PC-9 (cell line): ENCODE results near the gene CRABP2. TPM values are rescaled to one million over a fixed set of nuclear protein-coding genes. Genes with fewer than 3 reads are reported as not detected.

Experiments
- BruUV-seq: library from RNA; stranded (reverse); fragments of 400-500 nt; replicated peaks from 2 replicates; lab custom pipeline; 2021; lab: Mats Ljungman, UMichigan
- CTCF ChIA-PET: fragments of 300-600 bp; sonication (Branson Sonifier 250); formaldehyde crosslinking; loops from one replicate; lab custom pipeline; 2022; ENCODE audit warnings: antibody characterized with exemption; lab: Charles Lee
- POLR2A ChIA-PET: fragments of 300-600 bp; sonication (Branson Sonifier 250); formaldehyde crosslinking; loops from one replicate; lab custom pipeline; 2022; ENCODE audit warnings: antibody characterized with exemption; ENCODE audit not compliant: unreplicated experiment; lab: Charles Lee
- DNase-seq, 2 experiments: peaks; one replicate each; pipeline versions ENCODE4 v3.0.0 to v3.0.0-alpha.2; 2015 to 2022; ENCODE audit warnings: mixed read lengths in 1 of 2
- H2AFZ ChIP-seq: fragments of 200-600 bp; sonication (generic); 2 replicates; pipeline ENCODE4 v1.8.1; 2017; ENCODE audit warnings: antibody characterized with exemption
- H3F3A ChIP-seq: fragments of 200-600 bp; sonication (generic); 2 replicates; pipeline ENCODE4 v1.8.1; 2017; ENCODE audit warnings: antibody characterized with exemption, mild to moderate bottlenecking, low read depth; ENCODE audit not compliant: insufficient read depth
- H3K27ac ChIP-seq: fragments of 200-600 bp; sonication (generic); 2 replicates; pipeline ENCODE4 v1.6.1; 2016; ENCODE audit warnings: mixed run types
- H3K27me3 ChIP-seq: fragments of 200-600 bp; sonication (generic); 2 replicates; pipeline ENCODE4 v1.6.1; 2016; ENCODE audit warnings: low read depth, mixed run types; ENCODE audit not compliant: insufficient read depth
- H3K36me3 ChIP-seq: fragments of 200-600 bp; sonication (generic); 2 replicates; pipeline ENCODE4 v1.6.1; 2016; ENCODE audit warnings: low read depth, mixed run types
- H3K4me1 ChIP-seq: fragments of 200-600 bp; sonication (generic); replicated peaks from 2 replicates; pipeline ENCODE4 v1.6.1; 2016; ENCODE audit warnings: mixed run types; ENCODE audit not compliant: insufficient read depth
- H3K4me2 ChIP-seq: fragments of 200-600 bp; sonication (generic); 2 replicates; pipeline ENCODE4 v1.6.1; 2017; ENCODE audit warnings: mixed run types
- H3K4me3 ChIP-seq: fragments of 200-600 bp; sonication (generic); 2 replicates; pipeline ENCODE4 v1.6.1; 2016; ENCODE audit warnings: mixed run types
- H3K79me2 ChIP-seq: fragments of 200-600 bp; sonication (generic); 2 replicates; pipeline ENCODE4 v1.6.1; 2017; ENCODE audit warnings: low read depth, mixed run types
- H3K9me2 ChIP-seq: fragments of 200-600 bp; sonication (generic); 2 replicates; pipeline ENCODE4 v1.8.1; 2017; ENCODE audit warnings: mild to moderate bottlenecking; ENCODE audit not compliant: insufficient read depth
- H3K9me3 ChIP-seq: fragments of 200-600 bp; sonication (generic); 2 replicates; pipeline ENCODE4 v1.8.1; 2016; ENCODE audit warnings: low read depth; ENCODE audit not compliant: insufficient read depth
- H4K20me1 ChIP-seq: fragments of 200-600 bp; sonication (generic); 2 replicates; pipeline ENCODE4 v1.8.1; 2017; ENCODE audit not compliant: insufficient read depth
- CTCF ChIP-seq: fragments of 200-600 bp; sonication (generic); conservative IDR thresholded peaks from 2 replicates; pipeline ENCODE4 v1.6.1; 2017; ENCODE audit warnings: mixed run types, antibody characterized with exemption, mild to moderate bottlenecking, moderate library complexity
- EZH2 ChIP-seq: fragments of 200-600 bp; sonication (generic); IDR thresholded peaks from 2 replicates; pipeline ENCODE4 v1.8.0; 2017; ENCODE audit warnings: antibody characterized with exemption, low read depth
- intact Hi-C: fragments of 100-400 bp; cut with micrococcal nuclease; formaldehyde crosslinking; loops from one replicate; pipeline ENCODE4 v1.10.0; 2022; ENCODE audit not compliant: unreplicated experiment
- total RNA-seq: library from RNA; stranded (reverse); gene quantifications from 2 replicates; pipeline ENCODE4 v1.2.3, GENCODE V29; 2021

The CRABP2 gene
- total RNA-seq, 1 experiment from 2014 or later, result 142 TPM

GRCh38 chr1:156664046-156664766, 41.2 kb downstream of the CRABP2 start:
- Histone ChIP-seq H2AFZ (no peak overlapping the region), H3K36me3 (peaks cover 3% of the 10 kb centered on the region; the same call in 1 of the 2 replicates), H3K27me3 (no peaks in the 10 kb centered on the region), H3K4me3 (no peak overlapping the region), H4K20me1 (peaks cover 7% of the 10 kb centered on the region), H3K4me1 (peaks cover 29% of the 10 kb centered on the region), H3K9me2 (no peaks in the 10 kb centered on the region), H3K9me3 (no peaks in the 10 kb centered on the region), H3F3A (peaks cover 34% of the 10 kb centered on the region; the same call in 1 of the 2 replicates), H3K79me2 (peaks cover 17% of the 10 kb centered on the region), H3K4me2 (no peak overlapping the region), H3K27ac (no peak overlapping the region)
- ChIA-PET CTCF (interaction anchor here (0.6 kb wide), 2 partner anchors 424 to 473 kb away, joined by 3 to 4 read pairs; no protein-coding TSS in a partner anchor), POLR2A (no interaction called here)
- intact Hi-C loops, result no loop called here
- DNase-seq, result no peak
- BruUV-seq, result no TSS peak
- no peak for TF ChIP-seq CTCF
- no peak for TF ChIP-seq EZH2

- no peaks in the 10 kb centered on the region for H3K9me3 ChIP-seq
- peaks cover 27% of the 10 kb centered on the region for H3K79me2 ChIP-seq
- no peak overlapping the region for H3K4me2 ChIP-seq
- H3K9me2 ChIP-seq, result no peaks in the 10 kb centered on the region
- intact Hi-C loops, result no loop called here
- H3K4me3 ChIP-seq, result no peak overlapping the region
- H3K27me3 ChIP-seq, result no peaks in the 10 kb centered on the region
- peaks cover 32% of the 10 kb centered on the region for H3K4me1 ChIP-seq
- peaks cover 35% of the 10 kb centered on the region; the same call in 1 of the 2 replicates for H3F3A ChIP-seq
- no peak for DNase-seq
- H2AFZ ChIP-seq, result no peak overlapping the region
- ChIA-PET POLR2A (interaction anchor here (0.9 kb wide), 1 partner anchor 40 kb away, joined by 3 read pairs; no protein-coding TSS in a partner anchor), CTCF (interaction anchor here (0.6 kb wide), 2 partner anchors 396 to 473 kb away, joined by 7 to 13 read pairs; no protein-coding TSS in a partner anchor)
- TF ChIP-seq CTCF (no peak), EZH2 (no peak)
- BruUV-seq, result no TSS peak
- no peak overlapping the region for H3K27ac ChIP-seq
- peaks cover 17% of the 10 kb centered on the region for H4K20me1 ChIP-seq
- peaks cover 12% of the 10 kb centered on the region for H3K36me3 ChIP-seq
Measured at GRCh38 chr1:156663178-156663577, 42.2 kb downstream of the CRABP2 start.

- Histone ChIP-seq H3K4me3 (no peak overlapping the region), H3K27me3 (no peaks in the 10 kb centered on the region), H3K9me3 (no peaks in the 10 kb centered on the region), H3K79me2 (peaks cover 31% of the 10 kb centered on the region), H3K27ac (no peak overlapping the region), H4K20me1 (peaks cover 21% of the 10 kb centered on the region), H3K4me2 (no peak overlapping the region), H3F3A (peaks cover 35% of the 10 kb centered on the region; the same call in 1 of the 2 replicates), H3K9me2 (no peaks in the 10 kb centered on the region), H3K36me3 (peaks cover 16% of the 10 kb centered on the region), H2AFZ (no peak overlapping the region), H3K4me1 (peaks cover 32% of the 10 kb centered on the region)
- no peak for DNase-seq
- ChIA-PET CTCF (interaction anchor here (0.6 kb wide), 2 partner anchors 395 to 474 kb away, joined by 7 to 13 read pairs; no protein-coding TSS in a partner anchor), POLR2A (interaction anchor here (0.9 kb wide), 1 partner anchor 40 kb away, joined by 3 read pairs; no protein-coding TSS in a partner anchor)
- TF ChIP-seq EZH2 (no peak), CTCF (no peak)
- BruUV-seq, result no TSS peak
- intact Hi-C loops, result no loop called here
Measured at GRCh38 chr1:156662800-156663055, 42.7 kb downstream of the CRABP2 start.
